HUES6 (cell line): Measurements from ENCODE around the gene RGS7.
A peak's percentile ranks its signal among the peaks of the same experiment; 100 is the strongest.
"Not testable (repeated sequence)": the region's sequence is repeated elsewhere in the genome, so short reads cannot be mapped to it uniquely, and the experiment has no call there.

Experiments
- H3K27ac ChIP-seq: 2 replicates; pipeline ENCODE4 v1.7.0; 2013; ENCODE audit warnings: low read depth, mild to moderate bottlenecking, low read length, inconsistent platforms
- H3K27me3 ChIP-seq: 2 replicates; pipeline ENCODE4 v1.6.1; 2013; ENCODE audit warnings: low read length; ENCODE audit not compliant: control insufficient read depth, insufficient read depth
- H3K36me3 ChIP-seq: 2 replicates; pipeline ENCODE4 v1.6.1; 2013; ENCODE audit warnings: low read length; ENCODE audit not compliant: control insufficient read depth, insufficient read depth
- H3K4me1 ChIP-seq: 2 replicates; pipeline ENCODE4 v1.6.1; 2013; ENCODE audit warnings: low read length; ENCODE audit not compliant: control insufficient read depth, insufficient read depth
- H3K4me3 ChIP-seq: 2 replicates; pipeline ENCODE4 v1.5.1; 2013; ENCODE audit warnings: low read depth, low read length
- H3K9ac ChIP-seq: one replicate; pipeline ENCODE4 v1.6.1; 2013; ENCODE audit warnings: mild to moderate bottlenecking, low read length
- H3K9me3 ChIP-seq: 2 replicates; pipeline ENCODE4 v1.6.1; 2013; ENCODE audit warnings: low read depth, low read length; ENCODE audit not compliant: control insufficient read depth, insufficient read depth

Gene RGS7

GRCh38 chr1:241308011-241308410 lies 49.0 kb downstream of the RGS7 start:
- H3K27ac ChIP-seq: no peak overlapping the region
- H3K4me3 ChIP-seq: no peak overlapping the region
- H3K36me3 ChIP-seq: no peaks in the 10 kb centered on the region
- no peaks in the 10 kb centered on the region for H3K27me3 ChIP-seq
- H3K9ac ChIP-seq: no peak overlapping the region
- H3K4me1 ChIP-seq: 0 out of 2 replicates have a peak, but pooled peaks cover 2% of the 10 kb centered on the region
- H3K9me3 ChIP-seq: peaks cover 16% of the 10 kb centered on the region

GRCh38 chr1:241306125-241306790 lies 50.7 kb downstream of the RGS7 start:
- H3K9me3 ChIP-seq: peaks cover 22% of the 10 kb centered on the region
- peaks cover 6% of the 10 kb centered on the region for H3K4me1 ChIP-seq
- H3K9ac ChIP-seq: no peak overlapping the region
- H3K36me3 ChIP-seq: no peaks in the 10 kb centered on the region
- no peak overlapping the region for H3K4me3 ChIP-seq
- H3K27ac ChIP-seq: no peak overlapping the region
- H3K27me3 ChIP-seq: no peaks in the 10 kb centered on the region

GRCh38 chr1:241302024-241302423 lies 55.0 kb downstream of the RGS7 start:
- H3K36me3 ChIP-seq, H3K4me3 ChIP-seq, H3K4me1 ChIP-seq, H3K9ac ChIP-seq, H3K27me3 ChIP-seq: not testable (repeated sequence)
- H3K9me3 ChIP-seq: peaks cover 22% of the 10 kb centered on the region
- H3K27ac ChIP-seq: peak overlapping the region; percentile 50; the same call in 1 of the 2 replicates

- H3K9ac ChIP-seq: no peak overlapping the region
- H3K27me3 ChIP-seq: no peaks in the 10 kb centered on the region
- H3K27ac ChIP-seq: no peak overlapping the region
Measured at GRCh38 chr1:241299347-241299746, 57.7 kb downstream of the RGS7 start.

GRCh38 chr1:241292973-241293372 lies 64.0 kb downstream of the RGS7 start:
- H3K27ac ChIP-seq: no peak overlapping the region
- H3K9me3 ChIP-seq: no peaks in the 10 kb centered on the region
- H3K36me3 ChIP-seq: no peaks in the 10 kb centered on the region
- no peak overlapping the region for H3K9ac ChIP-seq
- no peak overlapping the region for H3K4me3 ChIP-seq
- no peaks in the 10 kb centered on the region for H3K4me1 ChIP-seq
- no peaks in the 10 kb centered on the region for H3K27me3 ChIP-seq

More at GRCh38 chr1:241299347-241299746, 57.7 kb downstream of the RGS7 start:
- Histone ChIP-seq H3K36me3 (no peaks in the 10 kb centered on the region), H3K4me3 (no peak overlapping the region), H3K9me3 (peaks cover 18% of the 10 kb centered on the region), H3K4me1 (peaks cover 10% of the 10 kb centered on the region)

- not testable (repeated sequence) for H3K4me3 ChIP-seq, H3K36me3 ChIP-seq, H3K9ac ChIP-seq, H3K4me1 ChIP-seq, H3K27ac ChIP-seq, H3K9me3 ChIP-seq, H3K27me3 ChIP-seq
Measured at GRCh38 chr1:241291548-241291947, 65.5 kb downstream of the RGS7 start.

GRCh38 chr1:241286486-241286885 lies 70.5 kb downstream of the RGS7 start:
- H3K4me1 ChIP-seq: no peaks in the 10 kb centered on the region
- no peak overlapping the region for H3K9ac ChIP-seq
- no peaks in the 10 kb centered on the region for H3K27me3 ChIP-seq
- no peaks in the 10 kb centered on the region for H3K36me3 ChIP-seq
- H3K27ac ChIP-seq: no peak overlapping the region
- no peak overlapping the region for H3K4me3 ChIP-seq
- H3K9me3 ChIP-seq: peaks cover 7% of the 10 kb centered on the region

- Histone ChIP-seq H3K27me3 (no peaks in the 10 kb centered on the region), H3K36me3 (no peaks in the 10 kb centered on the region), H3K4me1 (no peaks in the 10 kb centered on the region), H3K4me3 (no peak overlapping the region), H3K27ac (no peak overlapping the region), H3K9me3 (0 out of 2 replicates have a peak, but pooled peaks cover 14% of the 10 kb centered on the region), H3K9ac (no peak overlapping the region)
Measured at GRCh38 chr1:241276391-241276790, 80.6 kb downstream of the RGS7 start.

- Histone ChIP-seq H3K9me3 (0 out of 2 replicates have a peak, but pooled peaks cover 14% of the 10 kb centered on the region), H3K4me1 (no peaks in the 10 kb centered on the region), H3K4me3 (no peak overlapping the region), H3K9ac (no peak overlapping the region), H3K27me3 (no peaks in the 10 kb centered on the region), H3K27ac (no peak overlapping the region), H3K36me3 (no peaks in the 10 kb centered on the region)
Measured at GRCh38 chr1:241275981-241276380, 81.0 kb downstream of the RGS7 start.

GRCh38 chr1:241275226-241275625 lies 81.8 kb downstream of the RGS7 start:
- Histone ChIP-seq H3K4me3 (no peak overlapping the region), H3K27ac (no peak overlapping the region), H3K9me3 (0 out of 2 replicates have a peak, but pooled peaks cover 14% of the 10 kb centered on the region), H3K27me3 (no peaks in the 10 kb centered on the region), H3K4me1 (no peaks in the 10 kb centered on the region), H3K9ac (no peak overlapping the region), H3K36me3 (no peaks in the 10 kb centered on the region)

GRCh38 chr1:241274693-241275092 lies 82.3 kb downstream of the RGS7 start:
- no peaks in the 10 kb centered on the region for H3K27me3 ChIP-seq
- H3K4me1 ChIP-seq: no peaks in the 10 kb centered on the region
- no peak overlapping the region for H3K4me3 ChIP-seq
- H3K36me3 ChIP-seq: no peaks in the 10 kb centered on the region
- H3K9me3 ChIP-seq: 0 out of 2 replicates have a peak, but pooled peaks cover 12% of the 10 kb centered on the region
- no peak overlapping the region for H3K27ac ChIP-seq
- no peak overlapping the region for H3K9ac ChIP-seq
